GM21423 (cell line): ENCODE data around the gene TM9SF3.

Experiments
- ATAC-seq: cut with Tn5 transposase; IDR thresholded peaks from one replicate; pipeline ENCODE4 v1.9.1; 2021; ENCODE audit warnings: mild to moderate bottlenecking, moderate library complexity; ENCODE audit not compliant: unreplicated experiment

Gene TM9SF3

GRCh38 chr10:96513305-96513697 lies 73.5 kb downstream of the TM9SF3 start:
- peak; percentile 46 for ATAC-seq

GRCh38 chr10:96512524-96513304 lies 74.1 kb downstream of the TM9SF3 start:
- ATAC-seq: no peak

GRCh38 chr10:96511044-96511945 lies 75.5 kb downstream of the TM9SF3 start:
- no peak for ATAC-seq

- ATAC-seq: no peak
These were observed 77.7 kb downstream of the TM9SF3 start for GRCh38 chr10:96509017-96509641.

GRCh38 chr10:96507044-96507443 lies 79.8 kb downstream of the TM9SF3 start:
- no peak for ATAC-seq

- no peak for ATAC-seq
These were observed 81.4 kb downstream of the TM9SF3 start for GRCh38 chr10:96505150-96506136.

- no peak for ATAC-seq
These were observed 84.1 kb downstream of the TM9SF3 start for GRCh38 chr10:96502561-96503282.

- ATAC-seq: no peak
These were observed 84.8 kb downstream of the TM9SF3 start for GRCh38 chr10:96501985-96502384.

GRCh38 chr10:96500519-96500918 lies 86.3 kb downstream of the TM9SF3 start:
- no peak for ATAC-seq

- no peak for ATAC-seq
These were observed 86.8 kb downstream of the TM9SF3 start for GRCh38 chr10:96500050-96500449.

GRCh38 chr10:96497391-96497790 lies 89.4 kb downstream of the TM9SF3 start:
- no peak for ATAC-seq

- ATAC-seq: no peak
These were observed 90.4 kb downstream of the TM9SF3 start for GRCh38 chr10:96496281-96496925.

GRCh38 chr10:96495544-96495943 lies 91.3 kb downstream of the TM9SF3 start:
- ATAC-seq: no peak

GRCh38 chr10:96494694-96495093 lies 92.1 kb downstream of the TM9SF3 start:
- no peak for ATAC-seq

GRCh38 chr10:96493871-96494525 lies 92.8 kb downstream of the TM9SF3 start:
- no peak for ATAC-seq

- ATAC-seq: no peak
These were observed 93.6 kb downstream of the TM9SF3 start for GRCh38 chr10:96493254-96493653.

GRCh38 chr10:96491303-96491702 lies 95.5 kb downstream of the TM9SF3 start:
- no peak for ATAC-seq

GRCh38 chr10:96488161-96488935 lies 98.5 kb downstream of the TM9SF3 start:
- no peak for ATAC-seq
